Suprapubic skin (tissue), 4 donors: ENCODE results near the gene LARP4B. TPM values are rescaled to one million over a fixed set of nuclear protein-coding genes. Genes with fewer than 3 reads are reported as not detected.

Experiments
- DNase-seq, 2 donors: peaks; one replicate each; pipeline ENCODE4 v3.0.0-alpha.2; 2019; ENCODE audit warnings: low spot score in 2 of 2
- H3K27ac ChIP-seq: fragments of 200-600 bp; sonication (generic); one replicate; pipeline ENCODE4 v1.5.1; 2019
- H3K27me3 ChIP-seq: fragments of 200-600 bp; sonication (generic); one replicate; pipeline ENCODE4 v1.5.1; 2019
- H3K36me3 ChIP-seq: fragments of 200-600 bp; sonication (generic); one replicate; pipeline ENCODE4 v1.5.1; 2019
- H3K4me1 ChIP-seq: fragments of 200-600 bp; sonication (generic); one replicate; pipeline ENCODE4 v1.5.1; 2019
- H3K4me3 ChIP-seq: fragments of 200-600 bp; sonication (generic); one replicate; pipeline ENCODE4 v1.5.1; 2019; ENCODE audit warnings: mild to moderate bottlenecking
- H3K9me3 ChIP-seq: fragments of 200-600 bp; sonication (generic); one replicate; pipeline ENCODE4 v1.5.1; 2019
- CTCF ChIP-seq, 2 donors: fragments of 200-600 bp in 1 of 2; fragments of 450-650 bp in 1 of 2; sonication (generic) in 1 of 2; IDR thresholded peaks; one replicate each; pipeline ENCODE4 v1.5.1; 2016 to 2019; ENCODE audit warnings: antibody characterized with exemption in 2 of 2, mild to moderate bottlenecking in 1 of 2, moderate library complexity in 1 of 2
- EP300 ChIP-seq: sonication (generic); formaldehyde crosslinking; IDR thresholded peaks from one replicate; pipeline ENCODE4 v1.6.1; 2017; ENCODE audit warnings: antibody characterized with exemption
- POLR2A ChIP-seq, 2 donors: fragments of 450-650 bp; IDR thresholded peaks; one replicate each; pipeline ENCODE4 v1.6.1; 2017; ENCODE audit warnings: antibody characterized with exemption in 2 of 2, mild to moderate bottlenecking in 2 of 2, moderate library complexity in 2 of 2
- POLR2AphosphoS5 ChIP-seq, 3 donors: sonication (generic); formaldehyde crosslinking; IDR thresholded peaks; one replicate each; pipeline ENCODE4 v1.6.1; 2017; ENCODE audit warnings: antibody characterized with exemption in 3 of 3
- WGBS: methylation state at CpG from one replicate; pipeline ENCODE4 v1.1.5; 2018; 5-methylcytosine and 5-hydroxymethylcytosine counted together
- total RNA-seq, 4 donors: library from RNA; depleted of rRNA; stranded (reverse); fragments of >200 nt; gene quantifications; one replicate each; pipeline ENCODE4 v1.1.0, GENCODE V29; 2016

Gene LARP4B
- total RNA-seq, 4 donors from 2014 or later = 53.5 to 100 (median 69.7) TPM

- Histone ChIP-seq H3K27me3 (no peaks in the 10 kb centered on the region), H3K27ac (no peak overlapping the region), H3K4me3 (no peak overlapping the region), H3K36me3 (peaks cover 12% of the 10 kb centered on the region), H3K4me1 (no peaks in the 10 kb centered on the region), H3K9me3 (no peaks in the 10 kb centered on the region)
- TF ChIP-seq CTCF (IDR thresholded peaks at IDR 0.05) = no peak
- no peak for TF ChIP-seq POLR2AphosphoS5 (IDR thresholded peaks at IDR 0.05)
- no peak for TF ChIP-seq EP300
- no peak for TF ChIP-seq POLR2A (IDR thresholded peaks at IDR 0.05)
- WGBS = 45% methylated on average over 3 of the region's 3 CpGs
- DNase-seq = no peak
Observed at GRCh38 chr10:905503-905902, 26.0 kb downstream of the LARP4B start.

- Histone ChIP-seq H3K27me3 (no peaks in the 10 kb centered on the region), H3K27ac (no peak overlapping the region), H3K4me1 (no peaks in the 10 kb centered on the region), H3K36me3 (peaks cover 12% of the 10 kb centered on the region), H3K9me3 (no peaks in the 10 kb centered on the region), H3K4me3 (no peak overlapping the region)
- TF ChIP-seq POLR2AphosphoS5 (IDR thresholded peaks at IDR 0.05) (no peak), CTCF (IDR thresholded peaks at IDR 0.05) (no peak), EP300 (no peak), POLR2A (IDR thresholded peaks at IDR 0.05) (no peak)
- DNase-seq = no peak
- 89% methylated on average over 5 of the region's 5 CpGs for WGBS
Observed at GRCh38 chr10:904403-904802, 27.1 kb downstream of the LARP4B start.

- Histone ChIP-seq H3K36me3 (no peaks in the 10 kb centered on the region), H3K4me1 (no peaks in the 10 kb centered on the region), H3K9me3 (no peaks in the 10 kb centered on the region), H3K27ac (no peak overlapping the region), H3K4me3 (no peak overlapping the region), H3K27me3 (no peaks in the 10 kb centered on the region)
- TF ChIP-seq CTCF (IDR thresholded peaks at IDR 0.05) (no peak), POLR2A (IDR thresholded peaks at IDR 0.05) (no peak), POLR2AphosphoS5 (IDR thresholded peaks at IDR 0.05) (no peak), EP300 (no peak)
- DNase-seq = no peak
- 83% methylated on average over 2 of the region's 2 CpGs for WGBS
Observed at GRCh38 chr10:898141-898540, 33.4 kb downstream of the LARP4B start.

DNA sequence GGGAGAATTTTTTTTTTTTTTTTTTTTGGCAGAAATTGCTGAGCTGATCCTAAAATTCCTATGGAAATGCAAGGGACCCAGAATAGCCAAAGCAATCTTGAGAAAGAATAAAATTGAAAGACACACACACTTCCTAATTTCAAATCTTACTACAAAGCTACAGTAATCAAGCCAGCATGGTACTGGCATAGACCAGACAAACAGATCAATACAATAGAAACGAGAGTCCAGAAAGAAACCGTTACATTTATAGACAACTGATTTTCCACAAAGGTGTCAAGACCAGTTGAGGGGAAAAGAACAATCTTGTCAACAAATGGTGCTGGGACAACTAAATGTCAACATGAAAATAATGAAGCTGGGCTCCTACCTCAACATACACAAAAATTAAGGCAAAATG, 34.5 kb downstream of the LARP4B start:
- 88% methylated on average over 2 of the region's 2 CpGs for WGBS
- Histone ChIP-seq H3K4me3 (no peak overlapping the region), H3K9me3 (no peaks in the 10 kb centered on the region), H3K27me3 (no peaks in the 10 kb centered on the region), H3K27ac (no peak overlapping the region), H3K36me3 (no peaks in the 10 kb centered on the region), H3K4me1 (no peaks in the 10 kb centered on the region)
- no peak for DNase-seq
- TF ChIP-seq POLR2A (IDR thresholded peaks at IDR 0.05) (no peak), CTCF (IDR thresholded peaks at IDR 0.05) (no peak), EP300 (no peak), POLR2AphosphoS5 (IDR thresholded peaks at IDR 0.05) (no peak)

DNA sequence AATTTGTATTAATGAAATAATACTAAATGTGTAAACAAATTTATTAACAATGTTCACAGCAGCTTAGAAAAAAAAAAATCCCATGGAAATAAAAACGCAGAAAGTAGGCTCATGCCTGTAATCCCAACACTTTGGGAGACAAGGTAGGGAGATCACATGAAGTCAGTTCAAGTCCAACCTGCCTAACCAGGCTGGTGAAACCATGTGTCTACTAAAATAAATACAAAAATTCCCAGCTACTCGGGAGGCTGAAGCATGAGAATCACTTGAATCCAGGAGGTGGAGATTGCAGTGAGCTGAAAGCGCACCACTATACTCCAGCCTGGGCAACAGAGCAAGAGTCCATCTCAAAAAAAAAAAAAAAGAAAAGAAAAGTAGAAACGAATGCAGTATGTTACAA, 36.2 kb downstream of the LARP4B start:
- no peaks in the 10 kb centered on the region for H3K36me3 ChIP-seq
- DNase-seq = no peak
- H3K27me3 ChIP-seq = no peaks in the 10 kb centered on the region
- no peaks in the 10 kb centered on the region for H3K4me1 ChIP-seq
- H3K27ac ChIP-seq = no peak overlapping the region
- TF ChIP-seq EP300 = no peak
- no peak for TF ChIP-seq POLR2AphosphoS5 (IDR thresholded peaks at IDR 0.05)
- no peak for TF ChIP-seq POLR2A (IDR thresholded peaks at IDR 0.05)
- no peak for TF ChIP-seq CTCF (IDR thresholded peaks at IDR 0.05)
- no peak overlapping the region for H3K4me3 ChIP-seq
- no peaks in the 10 kb centered on the region for H3K9me3 ChIP-seq
- WGBS = 66% methylated on average over 4 of the region's 4 CpGs
